Stimulated activated CD4-positive, alpha-beta T cell treated with anti-CD3 and anti-CD28 coated beads, Interleukin-12 subunit alpha, Interleukin-12 subunit beta, amount 100 ng/mL, for 48 hours (primary cell): Measurements from ENCODE around the gene RSRC1.

Experiments used
- DNase-seq, 3 donors: peaks; one replicate each; pipeline ENCODE4 v3.0.0-alpha.2; 2020; ENCODE audit warnings: low read depth in 2 of 3, low spot score in 1 of 3

Gene RSRC1

GRCh38 chr3:158127250-158128219, 17.6 kb downstream of the RSRC1 start:
- no peak for DNase-seq

- no peak for DNase-seq
Measured at GRCh38 chr3:158128755-158129154, 18.9 kb downstream of the RSRC1 start.

- no peak for DNase-seq
Measured at GRCh38 chr3:158134363-158134762, 24.5 kb downstream of the RSRC1 start.

- no peak for DNase-seq
Measured at GRCh38 chr3:158140396-158140795, 30.5 kb downstream of the RSRC1 start.

- DNase-seq, result no peak
Measured at GRCh38 chr3:158148218-158148617, 38.3 kb downstream of the RSRC1 start.

- peak in 1 of 3 donors; percentile 1 for DNase-seq
Measured at GRCh38 chr3:158152186-158152585, 42.3 kb downstream of the RSRC1 start.

- no peak for DNase-seq
Measured at GRCh38 chr3:158158969-158159368, 49.1 kb downstream of the RSRC1 start.

- no peak for DNase-seq
Measured at GRCh38 chr3:158159714-158160113, 49.8 kb downstream of the RSRC1 start.

- DNase-seq, result no peak
Measured at GRCh38 chr3:158160958-158161357, 51.1 kb downstream of the RSRC1 start.

- no peak for DNase-seq
Measured at GRCh38 chr3:158165141-158165655, 55.3 kb downstream of the RSRC1 start.

- no peak for DNase-seq
Measured at GRCh38 chr3:158165730-158166129, 55.8 kb downstream of the RSRC1 start.

GRCh38 chr3:158166223-158166622, 56.3 kb downstream of the RSRC1 start:
- DNase-seq, result no peak

- peak in 1 of 3 donors; percentile 8 for DNase-seq
Measured at GRCh38 chr3:158167737-158168557, 58.1 kb downstream of the RSRC1 start.

- no peak for DNase-seq
Measured at GRCh38 chr3:158169091-158169491, 59.2 kb downstream of the RSRC1 start.

GRCh38 chr3:158181096-158181495, 71.2 kb downstream of the RSRC1 start:
- DNase-seq, result no peak

- no peak for DNase-seq
Measured at GRCh38 chr3:158185711-158186110, 75.8 kb downstream of the RSRC1 start.

- DNase-seq, result no peak
Measured at GRCh38 chr3:158200955-158201354, 91.1 kb downstream of the RSRC1 start.

- no peak for DNase-seq
Measured at GRCh38 chr3:158205324-158205723, 95.4 kb downstream of the RSRC1 start.

- DNase-seq, result no peak
Measured at GRCh38 chr3:158205994-158206393, 96.1 kb downstream of the RSRC1 start.

- no peak for DNase-seq
Measured at GRCh38 chr3:158210067-158210466, 100.2 kb downstream of the RSRC1 start.

- no peak for DNase-seq
Measured at GRCh38 chr3:158213461-158213860, 103.6 kb downstream of the RSRC1 start.

GRCh38 chr3:158217992-158218391, 108.1 kb downstream of the RSRC1 start:
- no peak for DNase-seq
